K562 (cell line): ENCODE measurements around the gene GPRIN3. TPM values are rescaled to one million over a fixed set of nuclear protein-coding genes. Genes with fewer than 3 reads are reported as not detected.

Experiments used
- ATAC-seq: fragments of 200-7000 bp; cut with Tn5 transposase; 3 replicates; pipeline ENCODE4 v1.9.1; 2020; ENCODE audit warnings: moderate library complexity
- BruUV-seq: library from RNA; stranded (reverse); fragments of 400-500 nt; replicated peaks from 2 replicates; lab custom pipeline; 2021; lab: Mats Ljungman, UMichigan
- CTCF ChIA-PET: fragments of 300-600 bp; formaldehyde crosslinking; extraction: SDS; loops from one replicate; lab custom pipeline; 2021; ENCODE audit warnings: low intra/inter-chr PET ratio; lab: Yijun Ruan, JAX
- POLR2A ChIA-PET: fragments of 300-600, 350-650 bp; sonication (Branson Sonifier 250); formaldehyde crosslinking; extraction: SDS; loops from one replicate; lab custom pipeline; 2021; ENCODE audit warnings: antibody characterized with exemption, inconsistent platforms; lab: Yijun Ruan, JAX
- DNase-seq, 4 experiments: peaks; one replicate each; pipeline versions ENCODE4 v3.0.0 to v3.0.0-alpha.2; 2011 to 2018; ENCODE audit warnings: low spot score in 3 of 4, mixed read lengths in 3 of 4; ENCODE audit errors: extremely low read depth in 1 of 4
- FAIRE-seq: peaks from 2 replicates; lab custom pipeline; 2011; peaks lifted over from hg19 to GRCh38; lab: Jason Lieb, UNC
- H2AFZ ChIP-seq: 2 replicates; pipeline ENCODE4 v1.6.0; 2011; ENCODE audit warnings: low read depth, low read length, control low read depth, inconsistent platforms
- H3K27ac ChIP-seq: fragments of 200-600 bp; 3 replicates; pipeline ENCODE4 v1.8.0; 2011; ENCODE audit warnings: low read depth, mild to moderate bottlenecking, control low read depth, inconsistent platforms, low read length, moderate library complexity, mixed read lengths; ENCODE audit errors: extremely low read depth
- H3K27me3 ChIP-seq, 2 experiments: fragments of 300-600 bp in 1 of 2; 2 replicates in 1 of 2; 3 replicates in 1 of 2; pipeline versions ENCODE4 v1.6.0 to v1.8.0; 2011; ENCODE audit warnings: inconsistent platforms in 2 of 2, low read length in 2 of 2, mild to moderate bottlenecking in 1 of 2, mixed read lengths in 1 of 2, moderate library complexity in 1 of 2; ENCODE audit not compliant: control insufficient read depth in 2 of 2, insufficient read depth in 2 of 2
- H3K36me3 ChIP-seq: fragments of 300-600 bp; 3 replicates; pipeline ENCODE4 v1.8.0; 2011; ENCODE audit warnings: mild to moderate bottlenecking, low read length, inconsistent platforms; ENCODE audit not compliant: control insufficient read depth, insufficient read depth
- H3K4me1 ChIP-seq, 2 experiments: fragments of 200-600 bp in 1 of 2; replicated peaks in 1 of 2; 2 replicates in 1 of 2; 3 replicates in 1 of 2; pipeline versions ENCODE4 v1.5.1 to v1.8.0; 2011; ENCODE audit warnings: inconsistent platforms in 2 of 2, low read length in 2 of 2, mild to moderate bottlenecking in 1 of 2, mixed read lengths in 1 of 2, moderate library complexity in 1 of 2; ENCODE audit not compliant: control insufficient read depth in 2 of 2, insufficient read depth in 2 of 2
- H3K4me2 ChIP-seq: 2 replicates; pipeline ENCODE4 v1.6.1; 2011; ENCODE audit warnings: low read length, control low read depth, inconsistent platforms, mixed read lengths; ENCODE audit not compliant: insufficient read depth
- H3K4me3 ChIP-seq: fragments of 200-600 bp; sonication (generic), shearing (Covaris generic); 2 replicates; pipeline ENCODE4 v1.5.1; 2016; ENCODE audit warnings: control low read depth, inconsistent platforms
- H3K79me2 ChIP-seq: fragments of 200-600 bp; 3 replicates; pipeline ENCODE4 v1.8.0; 2011; ENCODE audit warnings: low read length, inconsistent platforms; ENCODE audit not compliant: control insufficient read depth, insufficient read depth
- H3K9ac ChIP-seq, 2 experiments: 2 replicates each; pipeline versions ENCODE4 v1.6.0 to v1.6.1; 2011; ENCODE audit warnings: low read depth in 2 of 2, low read length in 2 of 2, control low read depth in 1 of 2, inconsistent platforms in 1 of 2, mild to moderate bottlenecking in 1 of 2, mixed read lengths in 1 of 2; ENCODE audit not compliant: insufficient read depth in 1 of 2
- H3K9me1 ChIP-seq: one replicate; pipeline ENCODE4 v1.6.0; 2011; ENCODE audit warnings: inconsistent platforms, mild to moderate bottlenecking, low read length, moderate library complexity; ENCODE audit not compliant: control insufficient read depth, insufficient read depth
- H3K9me3 ChIP-seq: replicated peaks from 2 replicates; pipeline ENCODE4 v1.5.1; 2011; ENCODE audit warnings: low read depth, low read length, inconsistent platforms; ENCODE audit not compliant: control insufficient read depth, insufficient read depth
- H4K20me1 ChIP-seq: replicated peaks from 2 replicates; pipeline ENCODE4 v1.6.1; 2011; ENCODE audit warnings: low read length, inconsistent platforms, mixed read lengths; ENCODE audit not compliant: control insufficient read depth, insufficient read depth
- GTF2E2 ChIP-seq: fragments of 200-800 bp; sonication (Bioruptor generic); IDR thresholded peaks from 2 replicates; pipeline ENCODE4 v1.6.1; 2016; ENCODE audit warnings: missing genetic modification characterization, missing compliant biosample characterization
- HOXB6 ChIP-seq: fragments of 250-450 bp; sonication (Bioruptor Pico); IDR thresholded peaks from 2 replicates; pipeline ENCODE4 v1.5.1; 2022; ENCODE audit warnings: mild to moderate bottlenecking, borderline replicate concordance
- MYNN ChIP-seq, 2 experiments: sonication (generic); formaldehyde crosslinking in 1 of 2; IDR thresholded peaks; 2 replicates each; pipeline versions ENCODE4 v1.5.0 to v1.6.1; 2016 to 2020; ENCODE audit warnings: antibody characterized with exemption in 1 of 2, missing genetic modification reagents in 1 of 2
- NCOR1 ChIP-seq: fragments of 450-650 bp; IDR thresholded peaks from 2 replicates; pipeline ENCODE4 v1.6.1; 2016; ENCODE audit warnings: mild to moderate bottlenecking, moderate library complexity
- NFRKB ChIP-seq: fragments of 450-650 bp; IDR thresholded peaks from 2 replicates; pipeline ENCODE4 v1.6.1; 2016; ENCODE audit warnings: low read depth
- SAFB ChIP-seq: fragments of 200-400 bp; formaldehyde crosslinking; IDR thresholded peaks from 2 replicates; pipeline ENCODE4 v1.6.1; 2017; ENCODE audit warnings: low read depth, low read length, borderline replicate concordance
- SRSF7 ChIP-seq: fragments of 200-400 bp; formaldehyde crosslinking; optimal IDR thresholded peaks from 2 replicates; pipeline ENCODE3; 2017; ENCODE audit warnings: mild to moderate bottlenecking, low read depth, low read length
- TAF15 ChIP-seq: fragments of 200-400 bp; formaldehyde crosslinking; IDR thresholded peaks from 2 replicates; pipeline ENCODE4 v1.6.1; 2017; ENCODE audit warnings: mild to moderate bottlenecking, low read depth, low read length, moderate library complexity
- ZBTB1 ChIP-seq: sonication (generic); formaldehyde crosslinking; IDR thresholded peaks from 2 replicates; pipeline ENCODE4 v1.8.1; 2023; ENCODE audit warnings: missing genetic modification reagents, low read depth, mild to moderate bottlenecking, borderline replicate concordance
- ZC3H11A ChIP-seq: IDR thresholded peaks from 2 replicates; pipeline ENCODE4 v1.6.1; 2012; ENCODE audit warnings: low read depth, low read length, improper control_type of control experiment
- ZNF436 ChIP-seq: fragments of 250-450, 450-650 bp; sonication (Bioruptor Pico); formaldehyde crosslinking; IDR thresholded peaks from 2 replicates; pipeline ENCODE4 v1.7.0; 2020; ENCODE audit warnings: mild to moderate bottlenecking
- WGBS: fragments of 100-300 bp; shearing (Covaris generic); methylation state at CpG from one replicate; pipeline ENCODE4 v1.1.6; 2016; ENCODE audit warnings: low coverage, mixed read lengths; ENCODE audit not compliant: insufficient coverage; ENCODE audit errors: missing lambda C conversion rate; 5-methylcytosine and 5-hydroxymethylcytosine counted together
- in situ Hi-C: fragments of 300-500 bp; cut with MboI; formaldehyde crosslinking; loops from 4 replicates; pipeline ENCODE4 v1.15.0; 2018; ENCODE audit warnings: inconsistent platforms, mixed read lengths
- intact Hi-C: fragments of 100-400 bp; cut with micrococcal nuclease; formaldehyde crosslinking; loops from 2 replicates; pipeline ENCODE4 v1.14.2; 2022
- polyA plus RNA-seq, 8 experiments: library from polyadenylated mRNA; depleted of rRNA in 4 of 8; stranded (reverse) in 5 of 8; unstranded in 3 of 8; fragments of >200 nt; fragmentation: Nextera tagmentation in 2 of 8; fragmentation: Illumina TruSeq in 1 of 8; extraction: Ambion mirVana in 2 of 8; extraction: Trizol in 1 of 8; gene quantifications; 2 replicates each; pipeline versions ENCODE4 v1.2.1 to v1.2.3, GENCODE V29; 2011 to 2014; ENCODE audit warnings: inconsistent platforms in 1 of 8, missing spikeins in 1 of 8
- total RNA-seq, 7 experiments: library from RNA; depleted of rRNA in 6 of 7; stranded (reverse); fragments of >200 nt in 6 of 7; fragmentation: Illumina TruSeq in 2 of 7; extraction: Trizol in 2 of 7; gene quantifications; 2 replicates each; pipeline versions ENCODE4 v1.2.1 to v1.2.3, GENCODE V29; 2011 to 2021; ENCODE audit warnings: low replicate concordance in 1 of 7
- TF ChIP-seq, protein P1 (sequence below): sonication (generic); formaldehyde crosslinking; IDR thresholded peaks from 2 replicates; pipeline ENCODE4 v1.8.1; 2023; ENCODE audit warnings: mild to moderate bottlenecking, missing genetic modification reagents
- TF ChIP-seq, protein P2 (sequence below): fragments of 250-450 bp; sonication (Bioruptor Pico); IDR thresholded peaks from 2 replicates; pipeline ENCODE4 v1.5.0; 2020; ENCODE audit warnings: mild to moderate bottlenecking, borderline replicate concordance
- TF ChIP-seq, protein P3 (sequence below): fragments of 450-650 bp; IDR thresholded peaks from 2 replicates; pipeline ENCODE4 v1.6.1; 2018; ENCODE audit warnings: mild to moderate bottlenecking, low read depth; ENCODE audit not compliant: partially characterized antibody

GPRIN3 gene
- total and polyA plus RNA-seq, 9 of the 15 experiments (the other 6 are each of a cell fraction or from before 2014, with no cell fraction given): 0.02 TPM; not detected in 8

DNA sequence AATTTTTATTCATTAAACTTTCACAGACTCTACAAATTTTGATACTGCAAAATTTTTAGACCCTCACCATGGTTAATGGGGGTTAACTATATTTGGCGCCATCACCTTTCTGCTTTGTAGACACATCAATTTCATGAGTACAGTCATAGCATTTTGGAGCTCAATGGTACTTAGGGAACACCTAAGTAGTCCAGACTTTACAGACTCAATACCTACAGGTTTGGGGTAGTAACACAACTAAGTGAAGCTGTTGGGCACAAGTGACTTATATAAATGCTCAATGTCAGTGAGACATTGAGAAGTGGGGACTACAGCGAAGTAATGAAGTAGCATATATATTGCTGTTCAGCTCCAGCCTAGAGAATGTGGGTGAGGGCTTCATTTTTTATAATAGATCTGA lies 7.5 kb downstream of the GPRIN3 start:
- in situ Hi-C loops: no loop called here
- no peak for TF ChIP-seq ZNF436 (CRISPR knock-in tag)
- TF ChIP-seq, protein P1, sequence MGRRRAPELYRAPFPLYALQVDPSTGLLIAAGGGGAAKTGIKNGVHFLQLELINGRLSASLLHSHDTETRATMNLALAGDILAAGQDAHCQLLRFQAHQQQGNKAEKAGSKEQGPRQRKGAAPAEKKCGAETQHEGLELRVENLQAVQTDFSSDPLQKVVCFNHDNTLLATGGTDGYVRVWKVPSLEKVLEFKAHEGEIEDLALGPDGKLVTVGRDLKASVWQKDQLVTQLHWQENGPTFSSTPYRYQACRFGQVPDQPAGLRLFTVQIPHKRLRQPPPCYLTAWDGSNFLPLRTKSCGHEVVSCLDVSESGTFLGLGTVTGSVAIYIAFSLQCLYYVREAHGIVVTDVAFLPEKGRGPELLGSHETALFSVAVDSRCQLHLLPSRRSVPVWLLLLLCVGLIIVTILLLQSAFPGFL (CRISPR knock-in tag): no peak
- TF ChIP-seq, protein P2, sequence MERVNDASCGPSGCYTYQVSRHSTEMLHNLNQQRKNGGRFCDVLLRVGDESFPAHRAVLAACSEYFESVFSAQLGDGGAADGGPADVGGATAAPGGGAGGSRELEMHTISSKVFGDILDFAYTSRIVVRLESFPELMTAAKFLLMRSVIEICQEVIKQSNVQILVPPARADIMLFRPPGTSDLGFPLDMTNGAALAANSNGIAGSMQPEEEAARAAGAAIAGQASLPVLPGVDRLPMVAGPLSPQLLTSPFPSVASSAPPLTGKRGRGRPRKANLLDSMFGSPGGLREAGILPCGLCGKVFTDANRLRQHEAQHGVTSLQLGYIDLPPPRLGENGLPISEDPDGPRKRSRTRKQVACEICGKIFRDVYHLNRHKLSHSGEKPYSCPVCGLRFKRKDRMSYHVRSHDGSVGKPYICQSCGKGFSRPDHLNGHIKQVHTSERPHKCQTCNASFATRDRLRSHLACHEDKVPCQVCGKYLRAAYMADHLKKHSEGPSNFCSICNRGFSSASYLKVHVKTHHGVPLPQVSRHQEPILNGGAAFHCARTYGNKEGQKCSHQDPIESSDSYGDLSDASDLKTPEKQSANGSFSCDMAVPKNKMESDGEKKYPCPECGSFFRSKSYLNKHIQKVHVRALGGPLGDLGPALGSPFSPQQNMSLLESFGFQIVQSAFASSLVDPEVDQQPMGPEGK (CRISPR knock-in tag): no peak
- no peak for TF ChIP-seq MYNN (IDR thresholded peaks at IDR 0.05)
- no peak for TF ChIP-seq MYNN (CRISPR knock-in tag; IDR thresholded peaks at IDR 0.05)
- no peak for TF ChIP-seq SAFB
- no peak for TF ChIP-seq ZC3H11A
- no peak for TF ChIP-seq SRSF7
- TF ChIP-seq GTF2E2: no peak
- TF ChIP-seq HOXB6 (CRISPR knock-in tag): no peak
- no peak for TF ChIP-seq NCOR1
- no peak for TF ChIP-seq ZBTB1 (CRISPR knock-in tag)
- no peak for TF ChIP-seq NFRKB
- TF ChIP-seq TAF15: no peak
- TF ChIP-seq, protein P3, sequence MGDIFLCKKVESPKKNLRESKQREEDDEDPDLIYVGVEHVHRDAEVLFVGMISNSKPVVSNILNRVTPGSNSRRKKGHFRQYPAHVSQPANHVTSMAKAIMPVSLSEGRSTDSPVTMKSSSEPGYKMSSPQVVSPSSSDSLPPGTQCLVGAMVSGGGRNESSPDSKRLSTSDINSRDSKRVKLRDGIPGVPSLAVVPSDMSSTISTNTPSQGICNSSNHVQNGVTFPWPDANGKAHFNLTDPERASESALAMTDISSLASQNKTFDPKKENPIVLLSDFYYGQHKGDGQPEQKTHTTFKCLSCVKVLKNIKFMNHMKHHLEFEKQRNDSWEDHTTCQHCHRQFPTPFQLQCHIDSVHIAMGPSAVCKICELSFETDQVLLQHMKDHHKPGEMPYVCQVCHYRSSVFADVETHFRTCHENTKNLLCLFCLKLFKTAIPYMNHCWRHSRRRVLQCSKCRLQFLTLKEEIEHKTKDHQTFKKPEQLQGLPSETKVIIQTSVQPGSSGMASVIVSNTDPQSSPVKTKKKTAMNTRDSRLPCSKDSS: no peak
- no peaks in the 10 kb centered on the region for H3K9me1 ChIP-seq
- DNase-seq: no peak
- intact Hi-C loops: no loop called here
- no peak for FAIRE-seq
- H3K4me1 ChIP-seq: no peaks in the 10 kb centered on the region
- H3K27me3 ChIP-seq: no peaks in the 10 kb centered on the region
- ChIA-PET POLR2A (interaction anchor here (1.0 kb wide), 1 partner anchor 8 kb away, joined by 5 read pairs; the partner anchor contains the start of gene GPRIN3), CTCF (no interaction called here)
- H2AFZ ChIP-seq: no peak overlapping the region
- no peaks in the 10 kb centered on the region for H3K36me3 ChIP-seq
- H3K27ac ChIP-seq: no peak overlapping the region
- no peak for ATAC-seq
- H3K9me3 ChIP-seq: no peaks in the 10 kb centered on the region
- H4K20me1 ChIP-seq: no peaks in the 10 kb centered on the region
- WGBS: 3% methylated on average over 2 of the region's 2 CpGs
- H3K4me2 ChIP-seq: no peak overlapping the region
- BruUV-seq: no TSS peak
- H3K4me3 ChIP-seq: no peak overlapping the region
- H3K79me2 ChIP-seq: no peaks in the 10 kb centered on the region
- H3K9ac ChIP-seq: no peak overlapping the region
